Gastroesophageal sphincter (tissue), 3 donors: Measurements from ENCODE around the gene PHKG2.

Experiments used
- CTCF ChIP-seq, 4 experiments: fragments of 200-600 bp in 2 of 4; fragments of 450-650 bp in 2 of 4; sonication (generic) in 1 of 4; IDR thresholded peaks; one replicate each; pipeline ENCODE4 v1.5.1; 2017 to 2019; ENCODE audit warnings: antibody characterized with exemption in 4 of 4, mild to moderate bottlenecking in 2 of 4, moderate library complexity in 2 of 4
- POLR2A ChIP-seq, 2 donors: fragments of 450-650 bp; IDR thresholded peaks; one replicate each; pipeline ENCODE4 v1.6.1; 2017; ENCODE audit warnings: antibody characterized with exemption in 2 of 2, mild to moderate bottlenecking in 2 of 2, moderate library complexity in 1 of 2
- POLR2AphosphoS5 ChIP-seq: sonication (generic); formaldehyde crosslinking; IDR thresholded peaks from one replicate; pipeline ENCODE4 v1.6.1; 2017; ENCODE audit warnings: antibody characterized with exemption

GRCh38 chr16:30777591-30778297 lies 29.5 kb downstream of the PHKG2 start:
- TF ChIP-seq CTCF (IDR thresholded peaks at IDR 0.05) (no peak), POLR2A (IDR thresholded peaks at IDR 0.05) (peak in 1 of 2 donors; percentile 18), POLR2AphosphoS5 (no peak)
